NOMO-1 treated with DMSO at 0.1 percent for 48 hours (cell line): ENCODE results near the gene CSDE1.

Source experiments
- DNase-seq: peaks from one replicate; lab custom pipeline; 2025; ENCODE audit not compliant: unreplicated experiment; lab: John Stamatoyannopoulos, UW

The CSDE1 gene

GRCh38 chr1:114750780-114751179, 7.0 kb downstream of the CSDE1 start:
- DNase-seq = no peak

- DNase-seq = no peak
These were observed 7.9 kb downstream of the CSDE1 start for GRCh38 chr1:114749835-114750234.

- no peak for DNase-seq
These were observed 11.2 kb downstream of the CSDE1 start for GRCh38 chr1:114746450-114747121.

GRCh38 chr1:114745291-114745690, 12.5 kb downstream of the CSDE1 start:
- DNase-seq = no peak

- DNase-seq = no peak
These were observed 15.6 kb downstream of the CSDE1 start for GRCh38 chr1:114741963-114742746.

- DNase-seq = no peak
These were observed 17.5 kb downstream of the CSDE1 start for GRCh38 chr1:114740331-114740730.

GRCh38 chr1:114737314-114737849, 20.4 kb downstream of the CSDE1 start:
- DNase-seq = no peak

- DNase-seq = no peak
These were observed 22.3 kb downstream of the CSDE1 start for GRCh38 chr1:114735479-114735878.

GRCh38 chr1:114729782-114730181, 28.0 kb downstream of the CSDE1 start:
- no peak for DNase-seq

GRCh38 chr1:114728553-114728952, 29.2 kb downstream of the CSDE1 start:
- DNase-seq = no peak

GRCh38 chr1:114725230-114725629, 32.6 kb downstream of the CSDE1 start:
- DNase-seq = no peak

GRCh38 chr1:114723915-114724314, 33.9 kb downstream of the CSDE1 start:
- DNase-seq = no peak

- DNase-seq = no peak
These were observed 34.3 kb downstream of the CSDE1 start for GRCh38 chr1:114723457-114723856.

GRCh38 chr1:114720492-114720891, 37.3 kb downstream of the CSDE1 start:
- DNase-seq = no peak

GRCh38 chr1:114719424-114719787, 38.4 kb downstream of the CSDE1 start:
- DNase-seq = no peak

GRCh38 chr1:114718661-114719423, 38.9 kb downstream of the CSDE1 start:
- no peak for DNase-seq

- DNase-seq = peak; percentile 86
These were observed 41.2 kb downstream of the CSDE1 start, which contains the start of gene NRAS for GRCh38 chr1:114716304-114717170. Gene NRAS (minus strand): TSS chr1:114716771. CDS start chr1:114716160, 611 bp downstream.

- DNase-seq = no peak
These were observed 41.9 kb downstream of the CSDE1 start for GRCh38 chr1:114715952-114716303.

GRCh38 chr1:114712977-114713376, 44.8 kb downstream of the CSDE1 start:
- DNase-seq = no peak

- DNase-seq = no peak
These were observed 47.4 kb downstream of the CSDE1 start for GRCh38 chr1:114710360-114710759.

GRCh38 chr1:114707604-114708003, 50.2 kb downstream of the CSDE1 start:
- no peak for DNase-seq
